OCI-LY7 (cell line): ENCODE results near the gene ABHD15. TPM values are rescaled to one million over a fixed set of nuclear protein-coding genes. Genes with fewer than 3 reads are reported as not detected.

Experiments
- BruUV-seq: library from RNA; stranded (reverse); fragments of 400-500 nt; replicated peaks from 2 replicates; lab custom pipeline; 2021; lab: Mats Ljungman, UMichigan
- CTCF ChIA-PET: fragments of 300-600 bp; sonication (Branson Sonifier 250); formaldehyde crosslinking; loops from one replicate; lab custom pipeline; 2022; ENCODE audit warnings: antibody characterized with exemption; ENCODE audit not compliant: unreplicated experiment; lab: Charles Lee
- POLR2A ChIA-PET: fragments of 300-600 bp; sonication (Branson Sonifier 250); formaldehyde crosslinking; loops from one replicate; lab custom pipeline; 2022; ENCODE audit warnings: antibody characterized with exemption; lab: Charles Lee
- DNase-seq: peaks from one replicate; pipeline ENCODE4 v3.0.0-alpha.2; 2015; ENCODE audit warnings: low spot score
- H2AFZ ChIP-seq: fragments of 200-600 bp; sonication (generic), shearing (Covaris generic); 2 replicates; pipeline ENCODE4 v1.6.1; 2014; ENCODE audit warnings: mild to moderate bottlenecking, antibody characterized with exemption, low read length, moderate library complexity
- H3K27ac ChIP-seq: fragments of 200-600 bp; sonication (generic); 2 replicates; pipeline ENCODE4 v1.5.1; 2014; ENCODE audit warnings: mixed run types, low read depth, mild to moderate bottlenecking, moderate library complexity, low read length, inconsistent platforms; ENCODE audit not compliant: poor library complexity, severe bottlenecking
- H3K36me3 ChIP-seq: fragments of 200-600 bp; sonication (generic); 2 replicates; pipeline ENCODE4 v1.6.1; 2014; ENCODE audit warnings: mild to moderate bottlenecking, antibody characterized with exemption, low read length, moderate library complexity, mixed read lengths; ENCODE audit not compliant: insufficient read depth
- H3K4me1 ChIP-seq: fragments of 200-600 bp; sonication (generic); 2 replicates; pipeline ENCODE4 v1.5.1; 2014; ENCODE audit warnings: mild to moderate bottlenecking, low read length; ENCODE audit not compliant: insufficient read depth, poor library complexity, severe bottlenecking
- H3K4me2 ChIP-seq: fragments of 200-600 bp; sonication (generic); 2 replicates; pipeline ENCODE4 v1.6.1; 2014; ENCODE audit warnings: mild to moderate bottlenecking, low read length
- H3K4me3 ChIP-seq: fragments of 200-600 bp; sonication (generic); 2 replicates; pipeline ENCODE4 v1.5.1; 2014; ENCODE audit warnings: mild to moderate bottlenecking, low read depth, low read length; ENCODE audit not compliant: poor library complexity, severe bottlenecking
- H3K79me2 ChIP-seq: fragments of 200-600 bp; sonication (generic); 2 replicates; pipeline ENCODE4 v1.6.1; 2016; ENCODE audit warnings: low read depth, mild to moderate bottlenecking, low read length, moderate library complexity, mixed read lengths; ENCODE audit not compliant: insufficient read depth
- H3K9me2 ChIP-seq: fragments of 200-600 bp; sonication (generic); 2 replicates; pipeline ENCODE4 v1.6.1; 2016; ENCODE audit warnings: mild to moderate bottlenecking, low read length, mixed read lengths; ENCODE audit not compliant: insufficient read depth
- H3K9me3 ChIP-seq: fragments of 200-600 bp; sonication (generic); 2 replicates; pipeline ENCODE4 v1.6.1; 2014; ENCODE audit warnings: mild to moderate bottlenecking, mixed run types, low read length, mixed read lengths
- H4K20me1 ChIP-seq: fragments of 200-600 bp; sonication (generic); 2 replicates; pipeline ENCODE4 v1.6.1; 2014; ENCODE audit warnings: mild to moderate bottlenecking, antibody characterized with exemption, low read length, moderate library complexity, mixed read lengths; ENCODE audit not compliant: insufficient read depth
- EZH2phosphoT487 ChIP-seq: fragments of 200-600 bp; sonication (generic); IDR thresholded peaks from 2 replicates; pipeline ENCODE4 v1.6.1; 2018; ENCODE audit warnings: low read depth, borderline replicate concordance, mild to moderate bottlenecking, mixed run types, antibody characterized with exemption, low read length, moderate library complexity, mixed read lengths
- intact Hi-C: fragments of 100-400 bp; cut with micrococcal nuclease; formaldehyde crosslinking; loops from one replicate; pipeline ENCODE4 v1.10.0; 2022; ENCODE audit not compliant: unreplicated experiment
- total RNA-seq, 2 experiments: library from RNA; depleted of rRNA in 1 of 2; stranded (reverse); fragments of >200 nt in 1 of 2; shearing (Covaris generic) in 1 of 2; gene quantifications; 2 replicates each; pipeline ENCODE4 v1.2.3, GENCODE V29; 2014 to 2022
- TF ChIP-seq, protein P1 (sequence below): fragments of 200-600 bp; sonication (generic); conservative IDR thresholded peaks from 2 replicates; pipeline ENCODE4 v1.5.1; 2014; ENCODE audit warnings: mild to moderate bottlenecking, antibody characterized with exemption, low read length, moderate library complexity, mixed read lengths

The ABHD15 gene
- total RNA-seq, 2 experiments from 2014 or later = 8.5 to 15.3 TPM

DNA sequence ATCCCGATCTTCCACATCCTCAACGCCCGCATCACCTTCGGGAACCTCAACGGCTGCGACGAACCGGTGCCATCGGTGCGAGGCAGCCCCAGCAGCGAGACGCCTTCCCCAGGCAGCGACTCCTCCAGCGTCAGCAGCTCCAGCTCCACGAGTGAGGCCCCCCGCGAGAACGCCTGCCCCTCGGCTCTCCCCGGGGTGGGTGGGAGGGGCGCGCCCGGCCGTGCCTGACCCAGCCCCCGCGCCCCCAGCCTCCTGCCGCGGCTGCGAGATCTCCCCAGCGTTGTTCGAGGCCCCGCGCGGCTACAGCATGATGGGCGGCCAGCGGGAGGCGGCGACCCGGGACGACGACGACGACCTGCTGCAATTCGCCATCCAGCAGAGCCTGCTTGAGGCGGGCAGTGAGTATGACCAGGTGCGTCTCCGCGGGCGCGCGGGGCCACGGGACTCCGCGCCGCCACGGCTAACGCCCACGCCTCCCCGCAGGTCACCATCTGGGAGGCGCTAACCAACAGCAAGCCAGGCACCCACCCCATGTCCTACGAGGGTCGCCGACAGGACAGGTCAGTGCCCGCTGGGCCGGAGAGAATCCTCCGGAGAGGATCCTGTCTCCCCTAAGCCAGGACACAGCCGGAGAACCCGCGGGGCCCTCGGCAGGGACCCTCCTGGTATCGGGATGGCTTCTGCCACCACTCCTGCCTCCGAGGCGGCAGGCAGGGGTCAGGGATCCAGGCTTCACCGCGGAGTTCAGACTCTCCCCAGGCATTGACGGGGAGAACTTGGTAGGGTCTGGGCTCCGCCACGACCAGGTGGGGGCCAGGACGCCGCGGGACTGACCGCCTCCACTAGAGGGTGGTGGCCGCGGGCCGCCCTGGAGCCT is 45.8 kb upstream of the ABHD15 start:
- CTCF ChIA-PET = interaction anchor here (1.0 to 1.2 kb wide), 2 partner anchors 8 to 242 kb away, joined by 4 to 5 read pairs; no protein-coding TSS in a partner anchor
- Histone ChIP-seq H3K27ac (no peak overlapping the region), H3K36me3 (peaks cover 10% of the 10 kb centered on the region; the same call in 1 of the 2 replicates), H3K4me2 (peak overlapping the region; percentile 35; the same call in 1 of the 2 replicates), H3K9me3 (no peaks in the 10 kb centered on the region), H3K9me2 (no peaks in the 10 kb centered on the region), H4K20me1 (0 out of 2 replicates have a peak, but pooled peaks cover 10% of the 10 kb centered on the region), H2AFZ (no peak overlapping the region), H3K79me2 (no peaks in the 10 kb centered on the region), H3K4me1 (peaks cover 36% of the 10 kb centered on the region), H3K4me3 (no peak overlapping the region)
- no peak for DNase-seq
- TF ChIP-seq, protein P1, sequence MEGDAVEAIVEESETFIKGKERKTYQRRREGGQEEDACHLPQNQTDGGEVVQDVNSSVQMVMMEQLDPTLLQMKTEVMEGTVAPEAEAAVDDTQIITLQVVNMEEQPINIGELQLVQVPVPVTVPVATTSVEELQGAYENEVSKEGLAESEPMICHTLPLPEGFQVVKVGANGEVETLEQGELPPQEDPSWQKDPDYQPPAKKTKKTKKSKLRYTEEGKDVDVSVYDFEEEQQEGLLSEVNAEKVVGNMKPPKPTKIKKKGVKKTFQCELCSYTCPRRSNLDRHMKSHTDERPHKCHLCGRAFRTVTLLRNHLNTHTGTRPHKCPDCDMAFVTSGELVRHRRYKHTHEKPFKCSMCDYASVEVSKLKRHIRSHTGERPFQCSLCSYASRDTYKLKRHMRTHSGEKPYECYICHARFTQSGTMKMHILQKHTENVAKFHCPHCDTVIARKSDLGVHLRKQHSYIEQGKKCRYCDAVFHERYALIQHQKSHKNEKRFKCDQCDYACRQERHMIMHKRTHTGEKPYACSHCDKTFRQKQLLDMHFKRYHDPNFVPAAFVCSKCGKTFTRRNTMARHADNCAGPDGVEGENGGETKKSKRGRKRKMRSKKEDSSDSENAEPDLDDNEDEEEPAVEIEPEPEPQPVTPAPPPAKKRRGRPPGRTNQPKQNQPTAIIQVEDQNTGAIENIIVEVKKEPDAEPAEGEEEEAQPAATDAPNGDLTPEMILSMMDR = no peak
- TF ChIP-seq EZH2phosphoT487 = no peak
- POLR2A ChIA-PET = no interaction called here
- no TSS peak for BruUV-seq
- intact Hi-C loops = loop anchor here (1.0 kb wide), 1 partner anchor 18 kb away; no protein-coding TSS in a partner anchor

DNA sequence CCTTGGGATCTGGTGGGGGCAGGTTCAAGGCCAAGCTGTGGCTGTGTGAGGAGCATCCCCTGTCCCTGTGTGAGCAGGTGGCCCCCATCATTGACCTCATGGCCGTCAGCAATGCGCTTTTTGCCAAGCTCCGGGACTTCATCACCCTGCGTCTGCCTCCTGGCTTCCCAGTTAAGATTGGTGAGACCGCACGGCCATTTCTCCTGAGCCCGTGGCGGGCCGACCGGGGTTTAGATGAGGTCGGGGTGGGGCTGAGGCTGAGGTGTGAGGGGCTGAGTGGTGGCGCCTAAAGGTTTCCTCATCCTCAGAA is 45.2 kb upstream of the ABHD15 start:
- no peaks in the 10 kb centered on the region for H3K79me2 ChIP-seq
- H3K27ac ChIP-seq = no peak overlapping the region
- no peak for TF ChIP-seq EZH2phosphoT487
- TF ChIP-seq, protein P1 = no peak
- no peaks in the 10 kb centered on the region for H3K9me3 ChIP-seq
- H3K4me2 ChIP-seq = no peak overlapping the region
- H3K4me3 ChIP-seq = no peak overlapping the region
- POLR2A ChIA-PET = no interaction called here
- peaks cover 30% of the 10 kb centered on the region for H3K4me1 ChIP-seq
- intact Hi-C loops = no loop called here
- H3K36me3 ChIP-seq = peaks cover 10% of the 10 kb centered on the region; the same call in 1 of the 2 replicates
- DNase-seq = no peak
- H3K9me2 ChIP-seq = no peaks in the 10 kb centered on the region
- H2AFZ ChIP-seq = no peak overlapping the region
- 0 out of 2 replicates have a peak, but pooled peaks cover 10% of the 10 kb centered on the region for H4K20me1 ChIP-seq
- no TSS peak for BruUV-seq
- CTCF ChIA-PET = no interaction called here
